Fibroblast of skin of abdomen (primary cell): ENCODE data around the gene KAT2A.

Experiments
- DNase-seq: peaks from one replicate; pipeline ENCODE4 v3.0.0-alpha.2; 2013

The KAT2A gene

DNA sequence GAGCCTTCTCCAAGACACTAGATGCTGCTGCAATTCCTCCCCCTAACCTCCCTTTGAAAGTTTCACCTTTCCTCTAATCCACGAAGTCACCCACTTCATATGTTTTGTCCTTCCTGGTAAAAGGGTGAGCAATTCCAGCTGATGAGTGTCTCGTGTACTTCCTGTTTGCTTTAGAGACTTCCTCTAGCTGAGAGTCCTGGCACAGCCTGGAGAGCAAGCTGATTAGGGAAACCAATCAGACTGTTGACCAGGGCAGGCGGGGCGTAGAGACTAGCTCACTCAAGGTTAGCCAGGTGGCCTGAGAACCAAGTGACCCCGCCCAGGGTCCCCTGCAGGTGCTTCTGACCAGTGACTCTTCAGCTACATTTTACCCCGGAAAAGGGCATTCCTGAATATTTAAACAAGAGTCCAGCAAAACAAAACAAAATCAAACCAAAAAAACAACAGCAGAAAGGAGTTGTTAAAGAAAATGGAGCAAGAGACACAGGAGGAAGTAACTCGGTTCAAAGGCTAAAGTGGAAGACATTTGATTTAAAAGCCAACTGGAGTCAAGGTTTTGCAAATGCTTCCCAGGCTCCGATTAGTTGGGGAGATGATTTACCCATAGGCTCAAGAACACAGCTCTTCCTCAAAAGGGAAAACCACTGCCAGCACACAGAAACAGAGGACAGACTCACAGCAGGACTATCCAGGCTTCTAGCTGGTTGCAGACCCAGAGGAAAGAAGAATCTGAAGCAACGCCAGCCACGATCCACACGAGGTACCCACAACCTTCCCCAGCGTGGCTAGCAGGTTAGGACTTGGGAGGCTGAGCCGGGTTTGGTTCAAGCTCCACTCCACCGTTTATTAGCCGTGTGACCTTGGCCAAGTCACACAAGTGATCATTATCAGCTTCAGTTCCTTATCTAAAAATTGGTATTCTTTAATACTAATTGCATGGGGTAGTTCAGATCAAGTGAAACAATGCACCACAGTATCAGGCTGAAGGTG, 14.8 kb upstream of the KAT2A start:
- DNase-seq: peak; percentile 55

- DNase-seq: no peak
Observed at GRCh38 chr17:42135151-42135550, 14.0 kb upstream of the KAT2A start.

GRCh38 chr17:42133461-42134041, 12.4 kb upstream of the KAT2A start:
- no peak for DNase-seq

DNA sequence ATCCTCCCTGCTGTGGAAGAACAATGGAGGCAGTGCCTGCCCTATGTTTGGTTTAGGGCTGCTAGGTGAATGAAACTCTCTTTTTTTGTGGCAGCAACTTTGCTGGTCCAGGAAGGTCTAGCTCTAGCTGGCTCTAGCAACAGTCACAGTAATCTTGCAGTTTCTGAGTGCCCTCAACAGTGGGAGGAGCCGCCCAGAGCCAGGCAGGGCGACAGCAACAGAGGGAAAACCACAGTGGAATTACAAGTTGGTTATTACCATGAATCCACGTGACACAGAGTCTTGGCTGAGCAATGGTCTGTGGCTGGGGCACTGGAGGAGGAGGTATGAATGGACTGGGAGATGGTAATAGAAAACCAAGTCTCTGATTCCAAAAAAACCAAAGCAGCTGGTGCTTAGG, 11.8 kb upstream of the KAT2A start:
- peak; percentile 73 for DNase-seq

- DNase-seq: no peak
Observed at GRCh38 chr17:42131981-42132432, 10.8 kb upstream of the KAT2A start.

- no peak for DNase-seq
Observed at GRCh38 chr17:42131232-42131631, 10.1 kb upstream of the KAT2A start.

DNA sequence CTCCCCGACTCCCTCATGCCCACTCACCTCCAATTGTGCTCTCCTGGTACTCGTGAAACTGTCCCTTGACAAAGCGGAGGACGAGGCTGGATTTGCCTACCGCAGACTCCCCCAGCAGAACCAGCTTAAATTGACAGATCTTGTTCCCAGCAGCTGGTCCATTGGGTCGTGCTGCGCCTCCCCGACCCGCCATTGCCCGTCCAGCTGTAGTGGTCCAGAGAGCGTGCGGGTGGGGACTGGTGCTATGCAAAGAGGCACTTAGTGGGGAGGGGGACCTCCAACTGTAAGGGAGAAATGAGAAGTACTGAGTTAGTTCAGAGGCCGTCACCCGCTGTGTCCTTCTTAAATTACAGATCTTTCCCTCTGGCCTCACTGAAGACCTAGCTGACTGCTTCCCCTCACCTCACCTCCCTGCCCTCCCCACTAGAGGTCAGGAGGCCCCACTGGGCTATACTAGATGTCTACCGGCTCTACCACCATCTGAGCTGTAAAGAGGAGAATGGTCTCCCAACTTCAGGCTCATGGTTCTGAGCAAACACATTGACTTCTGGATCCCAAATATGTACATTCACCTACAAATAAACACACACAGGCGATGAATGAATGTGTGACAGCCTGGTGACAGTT, 9.3 kb upstream of the KAT2A start:
- no peak for DNase-seq

DNA sequence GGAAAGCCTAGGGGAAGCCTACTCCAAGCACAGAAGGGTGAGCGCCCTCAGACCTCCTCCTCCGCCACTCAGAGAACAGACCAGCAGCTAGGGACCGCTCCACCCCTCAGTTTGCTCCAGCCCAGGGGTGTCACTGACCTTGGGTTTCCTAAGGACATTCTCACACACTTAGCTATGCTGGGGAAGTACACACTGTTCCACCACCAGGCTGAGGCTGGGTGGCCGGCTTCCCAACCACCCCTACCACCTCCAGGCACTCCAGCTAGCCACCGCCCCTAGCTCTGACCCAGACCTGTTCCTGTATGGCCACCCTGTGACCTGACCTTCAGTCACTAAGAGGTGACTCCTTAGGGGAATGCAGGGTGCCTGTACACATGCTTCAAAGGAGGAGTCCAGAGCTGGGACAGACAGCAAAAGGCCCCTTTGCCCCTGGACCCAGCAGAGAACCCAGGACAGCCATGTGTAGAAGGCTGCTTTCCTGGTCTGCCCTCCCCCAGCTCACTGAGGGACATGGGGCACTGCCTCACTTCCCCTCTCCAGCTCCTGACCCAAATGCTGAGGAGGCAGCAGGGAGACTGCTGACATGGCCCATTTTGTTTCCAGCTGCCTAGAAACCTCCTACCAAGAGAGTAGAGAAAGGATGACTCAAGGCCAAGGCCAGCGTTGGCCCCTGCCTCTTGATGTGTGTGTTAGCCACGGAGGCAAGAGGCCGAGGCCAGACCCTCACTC, 8.1 kb upstream of the KAT2A start:
- DNase-seq: no peak

DNA sequence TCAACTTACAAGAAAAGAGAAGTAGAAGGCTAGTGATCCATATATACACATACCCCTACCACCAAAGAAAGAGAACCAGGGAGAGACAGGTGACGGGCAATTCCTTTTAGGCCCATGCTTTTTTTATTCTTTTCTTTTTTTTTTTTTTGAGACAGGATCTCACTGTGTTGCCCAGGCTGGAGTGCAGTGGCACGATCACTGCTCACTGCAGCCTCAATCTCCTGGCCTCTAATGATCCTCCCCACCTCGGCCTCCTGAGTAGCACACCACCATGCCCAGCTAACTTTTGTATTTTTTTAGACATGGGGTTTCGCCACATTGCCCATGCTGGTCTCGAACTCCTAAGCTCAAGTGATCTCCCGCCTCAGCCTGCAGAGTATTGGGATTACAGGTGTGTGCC, 6.2 kb upstream of the KAT2A start:
- DNase-seq: no peak

- DNase-seq: no peak
Observed at GRCh38 chr17:42126836-42127235, 5.7 kb upstream of the KAT2A start.

GRCh38 chr17:42125565-42125964, 4.4 kb upstream of the KAT2A start:
- DNase-seq: no peak

GRCh38 chr17:42124256-42124655, 3.1 kb upstream of the KAT2A start:
- no peak for DNase-seq

DNA sequence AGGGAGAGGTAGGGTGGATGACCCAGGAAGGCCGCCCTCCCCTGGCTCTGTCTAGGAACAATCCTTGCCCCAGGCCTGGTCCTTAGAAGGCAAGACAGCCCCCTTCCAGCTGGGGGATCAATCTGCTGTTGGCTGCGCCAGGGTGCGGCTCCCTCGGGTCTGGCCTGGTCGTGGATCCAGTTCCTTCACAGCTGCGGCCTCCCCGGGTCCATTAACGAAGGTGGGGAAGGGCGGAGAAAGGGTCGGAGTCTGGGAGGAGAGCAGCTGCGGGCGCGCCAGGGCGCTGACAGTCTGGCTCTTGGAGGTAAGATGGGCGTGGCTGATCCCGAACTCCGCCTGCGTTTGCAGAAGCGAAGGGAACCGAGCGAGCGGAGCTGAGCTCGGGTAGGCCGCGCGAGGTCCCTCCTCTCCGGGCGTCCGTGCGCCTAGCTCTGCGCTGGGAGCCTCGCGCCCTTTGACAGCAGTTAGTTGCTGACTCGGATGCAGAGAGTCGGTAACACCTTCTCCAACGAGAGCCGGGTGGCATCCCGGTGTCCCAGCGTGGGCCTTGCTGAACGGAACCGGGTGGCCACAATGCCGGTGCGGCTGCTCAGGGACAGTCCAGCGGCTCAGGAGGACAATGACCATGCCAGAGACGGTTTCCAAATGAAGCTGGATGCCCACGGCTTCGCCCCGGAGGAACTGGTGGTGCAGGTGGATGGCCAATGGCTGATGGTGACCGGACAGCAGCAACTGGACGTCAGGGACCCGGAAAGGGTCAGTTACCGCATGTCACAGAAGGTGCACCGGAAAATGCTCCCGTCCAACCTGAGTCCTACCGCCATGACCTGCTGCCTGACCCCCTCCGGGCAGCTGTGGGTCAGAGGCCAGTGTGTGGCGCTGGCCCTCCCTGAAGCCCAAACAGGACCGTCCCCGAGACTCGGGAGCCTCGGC, 1.5 kb upstream of the KAT2A start, which contains the start of gene HSPB9:
TSS of gene HSPB9 (plus strand) at position 434 of the 933 bp plus-strand sequence. CDS start at position 481, 47 bp downstream.
- DNase-seq: no peak

DNA sequence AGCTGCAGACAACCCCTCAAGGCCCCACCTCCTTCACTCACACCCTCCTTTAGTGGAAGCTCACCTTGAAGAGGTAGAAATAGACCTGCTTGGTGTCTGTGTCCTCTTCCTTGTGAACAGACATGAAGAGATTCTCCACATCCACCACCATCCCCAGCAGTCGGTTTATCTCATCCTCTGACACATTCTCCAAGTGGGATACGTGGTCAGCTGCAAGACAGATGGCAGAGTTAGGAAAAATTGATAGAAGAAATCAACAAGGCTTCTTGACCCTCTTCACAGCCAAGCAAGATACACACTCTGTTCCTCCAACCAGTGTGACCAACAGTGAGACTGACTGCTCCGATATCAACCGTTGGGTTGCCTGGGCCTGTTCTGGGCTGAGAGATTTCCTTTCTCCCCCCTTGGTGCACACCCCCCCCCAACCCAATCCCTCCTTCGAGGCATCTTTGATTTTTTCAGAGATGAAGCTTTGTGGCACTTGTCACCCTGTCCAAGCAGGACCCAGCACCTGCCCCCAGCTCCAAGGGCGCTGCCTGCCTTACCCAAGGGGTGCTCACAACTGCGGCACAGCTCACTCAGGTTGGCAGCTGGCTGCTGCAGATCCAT, 902 bp downstream of the KAT2A start:
- DNase-seq: no peak

- no peak for DNase-seq
Observed at GRCh38 chr17:42119301-42119700, 1.9 kb downstream of the KAT2A start.

GRCh38 chr17:42118545-42118944, 2.6 kb downstream of the KAT2A start:
- no peak for DNase-seq

DNA sequence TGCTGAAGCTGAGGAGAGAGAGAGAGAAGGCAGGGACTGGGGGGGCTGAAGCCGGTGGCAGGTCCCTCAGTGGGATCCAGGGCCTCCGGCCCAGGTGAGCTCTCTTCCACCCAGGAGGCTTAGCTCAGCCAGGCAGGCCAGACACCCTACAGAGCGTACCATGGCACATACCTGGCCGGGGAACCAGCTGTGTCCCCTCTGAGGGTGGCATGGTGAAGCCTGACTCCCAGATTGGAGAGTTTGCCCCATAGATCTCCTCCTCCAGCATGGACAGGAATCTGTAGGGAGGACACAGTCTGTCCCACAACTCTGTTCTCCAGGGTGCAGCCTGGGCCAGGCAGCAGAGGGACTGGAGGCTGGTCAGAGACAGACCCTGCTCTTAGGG, 3.0 kb downstream of the KAT2A start:
- no peak for DNase-seq

DNA sequence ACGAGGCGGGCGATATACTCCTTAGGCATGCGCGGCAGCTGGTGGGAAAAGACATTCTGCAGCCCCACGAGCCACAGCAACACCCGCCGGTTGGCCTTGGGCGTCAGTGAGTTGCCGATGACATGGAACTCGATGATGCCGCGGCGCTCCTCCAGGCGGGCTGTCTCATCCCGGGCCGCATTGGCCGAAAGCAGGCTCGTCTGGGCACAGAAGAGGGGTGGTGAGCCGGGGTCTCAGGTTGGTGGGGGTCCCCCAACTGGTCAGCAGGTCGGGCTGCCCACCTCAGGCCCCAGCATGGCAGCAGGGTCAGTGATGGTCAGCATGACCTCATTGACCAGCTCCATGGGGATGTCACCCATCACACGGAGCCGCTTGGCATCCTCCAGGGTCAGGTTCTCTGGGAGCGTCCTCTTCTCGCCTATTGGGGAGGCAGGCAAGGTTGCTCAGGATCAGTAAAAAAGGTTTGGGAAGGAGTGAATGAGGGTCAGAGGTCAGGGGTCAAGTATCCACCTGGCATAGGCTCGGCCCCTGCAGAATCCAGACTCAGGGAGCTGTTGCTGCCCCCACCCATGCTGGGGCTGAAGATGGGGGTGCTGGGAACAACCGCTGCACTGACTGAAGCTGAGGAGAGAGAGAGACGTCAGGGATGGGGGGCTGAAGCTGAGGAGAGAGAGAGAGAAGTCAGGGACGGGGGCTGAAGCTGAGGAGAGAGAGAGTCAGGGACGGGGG, 3.6 kb downstream of the KAT2A start:
- DNase-seq: no peak

DNA sequence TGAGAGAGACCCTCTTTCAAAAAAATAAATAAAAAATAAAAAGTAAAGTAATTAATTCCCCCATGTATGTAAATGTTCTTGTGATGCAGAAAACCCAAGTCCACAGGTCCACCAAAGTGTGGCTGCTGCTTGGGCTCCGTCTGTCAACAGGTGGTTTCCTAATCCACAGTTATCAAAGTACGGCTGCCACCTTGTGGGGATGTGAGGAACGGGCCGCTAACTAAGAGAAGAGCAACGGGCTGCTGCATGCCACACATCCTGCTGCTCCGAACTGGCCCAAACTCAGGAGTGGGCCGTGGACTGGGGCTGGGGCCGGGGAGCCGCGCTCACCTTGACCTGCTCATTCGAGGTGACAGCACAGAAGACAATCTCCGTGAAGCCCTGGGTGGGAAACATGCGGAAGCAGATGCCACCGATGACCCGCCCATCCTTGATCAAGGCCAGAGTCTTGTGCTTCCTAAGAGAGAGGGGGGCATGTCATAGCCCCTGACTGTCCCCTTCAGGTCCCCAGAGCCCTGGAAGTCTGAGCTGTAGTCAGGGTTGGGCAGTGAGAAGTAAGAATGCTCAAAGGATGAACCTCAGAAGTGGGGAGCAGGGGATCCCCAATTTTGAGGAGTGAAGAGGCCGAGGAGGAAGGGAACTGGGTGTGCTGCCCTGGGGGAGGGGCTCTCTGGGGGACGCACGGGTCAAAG, 4.3 kb downstream of the KAT2A start:
- peak; percentile 74 for DNase-seq

DNA sequence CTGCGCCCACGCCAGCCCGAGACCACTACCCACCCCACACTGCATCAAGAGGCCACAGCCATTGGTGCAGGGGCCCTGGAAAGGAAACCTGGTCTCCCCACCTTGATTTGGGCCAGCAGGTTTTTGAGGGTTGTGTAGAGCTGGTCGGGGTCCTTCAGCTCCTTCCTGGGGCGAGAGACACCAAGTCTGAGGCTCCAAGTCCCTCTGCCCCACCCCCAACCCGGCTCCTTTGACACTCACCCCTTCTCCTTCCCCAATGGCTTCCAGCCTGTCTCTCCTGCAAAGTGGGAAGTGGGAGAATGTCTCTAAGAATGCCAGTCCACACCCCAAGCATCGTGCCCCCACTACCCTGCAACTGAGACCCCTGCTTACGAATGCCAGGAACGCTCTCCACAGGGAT, 7.0 kb downstream of the KAT2A start:
- DNase-seq: no peak
